HG02884 (cell line): Measurements from ENCODE around the gene ZNF750.

Source experiments
- ATAC-seq: cut with Tn5 transposase; IDR thresholded peaks from one replicate; pipeline ENCODE4 v1.9.1; 2021; ENCODE audit warnings: mild to moderate bottlenecking, moderate library complexity; ENCODE audit not compliant: unreplicated experiment

Gene ZNF750

GRCh38 chr17:82839617-82840292 is at the start of gene ZNF750:
TSS of gene ZNF750 (minus strand) at chr17:82840022. CDS start at chr17:82832454, 7,568 bp downstream.
- ATAC-seq, result no peak

DNA sequence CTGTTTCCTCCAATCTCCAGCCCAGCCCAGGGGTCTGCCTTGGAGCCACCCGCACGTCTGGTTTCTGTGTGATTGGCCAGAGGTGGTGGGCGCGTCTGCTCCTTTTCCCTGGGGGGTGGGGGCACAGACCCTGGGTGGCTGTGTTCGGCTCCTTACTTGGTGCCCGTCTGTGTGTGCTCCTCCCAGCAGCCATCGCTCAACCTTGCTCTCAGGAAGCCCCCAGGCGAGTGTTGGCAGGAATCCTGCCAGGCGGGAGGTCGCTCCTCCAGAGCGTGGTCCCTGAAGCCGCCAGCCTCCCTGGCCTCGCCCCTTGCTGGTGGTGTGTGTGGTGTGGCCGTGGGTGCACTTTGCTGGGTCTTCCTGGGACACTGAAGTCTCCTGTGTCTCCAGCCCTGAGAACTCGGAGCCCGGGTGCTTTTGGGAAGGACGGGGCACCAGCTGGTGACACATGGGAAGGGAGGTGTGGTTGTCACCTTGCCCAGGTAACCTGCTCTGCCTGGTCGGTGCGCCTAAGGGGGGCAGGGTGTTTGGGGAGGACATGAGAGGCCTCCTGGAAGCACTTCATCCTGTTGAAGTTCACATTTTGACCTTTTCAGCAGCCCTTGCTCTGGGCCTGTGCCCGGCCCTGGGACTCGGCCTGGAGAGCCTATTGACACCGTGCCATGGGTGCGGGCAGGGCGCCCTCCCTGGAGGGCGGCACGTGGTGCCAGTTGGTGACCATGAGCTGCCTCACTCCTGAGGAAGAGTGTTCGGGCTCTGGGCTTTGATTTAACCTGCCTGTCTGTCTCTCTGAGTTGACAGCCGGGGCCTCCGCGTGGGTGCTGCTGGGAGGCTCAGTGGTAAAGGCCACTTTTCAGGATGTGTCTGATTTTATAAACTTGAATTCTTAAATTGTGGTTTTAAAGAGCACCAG is 49.0 kb upstream of the ZNF750 start:
- ATAC-seq, result no peak

- ATAC-seq, result no peak
Observed at GRCh38 chr17:82887255-82888164, 47.7 kb upstream of the ZNF750 start.

- no peak for ATAC-seq
Observed at GRCh38 chr17:82884970-82885353, 45.1 kb upstream of the ZNF750 start.

- ATAC-seq, result no peak
Observed at GRCh38 chr17:82884341-82884969, 44.6 kb upstream of the ZNF750 start.

DNA sequence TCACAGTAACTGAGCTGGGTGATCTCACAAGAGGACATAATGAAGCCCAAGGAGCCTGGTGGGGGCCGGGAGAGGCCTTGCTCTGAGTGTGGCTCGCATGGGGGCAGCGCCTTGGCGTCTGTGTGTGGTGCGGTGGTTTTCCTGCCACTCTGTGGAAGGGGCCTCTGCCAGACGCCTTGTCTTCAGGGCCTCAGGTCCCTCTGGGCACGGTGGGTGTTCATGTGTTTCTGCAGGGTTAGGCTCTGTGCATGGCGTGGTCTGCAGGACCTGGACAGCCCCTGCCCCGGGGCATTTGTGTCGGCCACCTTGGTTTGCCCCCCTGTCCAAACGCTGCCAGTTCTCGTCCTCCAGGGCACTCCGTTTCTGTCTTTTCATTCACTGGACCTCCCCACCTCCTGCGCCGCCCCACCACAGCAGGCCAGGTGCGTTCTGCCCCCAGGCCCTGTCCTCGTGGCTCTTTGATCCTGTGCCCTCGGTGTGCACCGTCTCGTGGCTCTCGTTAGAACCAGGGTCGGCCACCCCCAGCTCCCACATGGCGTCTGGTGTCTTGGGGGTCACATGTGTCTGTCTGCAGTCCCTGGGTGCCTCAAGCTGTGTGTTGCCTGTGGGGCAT is 43.7 kb upstream of the ZNF750 start:
- no peak for ATAC-seq

- ATAC-seq, result no peak
Observed at GRCh38 chr17:82882715-82883418, 43.0 kb upstream of the ZNF750 start.

DNA sequence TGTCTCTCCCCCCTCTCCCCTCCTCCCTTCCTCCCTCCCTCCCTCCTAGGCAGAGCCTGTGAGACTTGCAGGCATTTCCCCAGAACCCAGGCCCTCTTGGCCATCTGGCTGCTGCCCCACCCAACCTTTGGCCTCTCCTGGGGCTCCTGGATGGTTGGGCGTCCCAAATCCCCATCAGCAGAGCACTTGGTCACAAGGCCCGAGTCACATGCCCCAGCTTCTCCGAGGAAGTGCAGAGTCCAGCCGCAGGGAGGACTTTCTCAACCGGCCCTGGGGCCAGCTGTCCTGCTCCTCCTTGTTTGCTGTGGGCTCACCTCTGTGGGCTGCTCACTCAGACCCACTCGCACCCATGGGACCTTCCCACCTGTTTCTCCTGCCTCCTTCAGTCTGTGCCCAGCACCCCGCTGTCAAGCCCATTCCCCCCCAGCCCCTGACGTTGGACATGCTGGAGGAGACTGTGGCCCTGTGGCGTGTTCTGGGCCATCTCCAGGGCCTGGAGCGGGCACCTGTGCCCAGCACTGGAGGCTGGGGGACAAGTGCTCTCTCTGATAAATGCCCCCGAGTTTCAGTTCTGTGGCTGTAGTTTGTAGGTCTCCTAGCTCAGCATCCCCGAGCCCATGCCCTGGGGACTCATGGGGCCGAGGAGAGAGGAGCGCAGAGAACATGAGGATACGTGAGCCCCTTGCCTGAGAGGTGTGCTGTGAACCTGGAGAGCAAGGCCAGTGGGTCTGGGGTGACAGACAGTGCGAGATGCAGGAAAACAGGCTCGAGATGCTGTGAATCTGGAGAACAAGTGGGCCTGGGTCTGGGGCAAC is 42.3 kb upstream of the ZNF750 start:
- no peak for ATAC-seq

GRCh38 chr17:82881324-82881823 is 41.6 kb upstream of the ZNF750 start:
- ATAC-seq, result no peak

- ATAC-seq, result no peak
Observed at GRCh38 chr17:82880620-82881323, 41.0 kb upstream of the ZNF750 start.

DNA sequence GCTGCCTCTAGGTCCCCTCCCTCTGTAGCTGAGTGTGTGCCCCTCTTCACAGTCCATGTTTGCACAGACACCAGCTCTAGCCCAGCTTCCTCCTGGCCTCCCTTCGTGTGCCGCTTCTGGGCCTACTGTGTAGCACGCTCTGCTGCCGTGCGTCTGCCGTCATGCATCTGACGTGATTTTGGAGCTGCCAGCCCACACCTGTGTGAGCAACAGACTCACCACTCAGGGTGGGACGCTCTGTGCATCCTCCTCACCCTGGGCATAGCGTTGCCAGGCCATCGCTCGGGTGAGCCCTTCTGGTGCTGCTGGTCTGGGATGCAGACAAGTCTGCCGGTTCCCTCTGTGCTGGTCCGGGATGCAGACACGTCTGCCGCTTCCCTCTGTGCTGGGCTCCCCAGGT is 39.4 kb upstream of the ZNF750 start:
- no peak for ATAC-seq

- no peak for ATAC-seq
Observed at GRCh38 chr17:82878527-82878926, 38.7 kb upstream of the ZNF750 start.

- no peak for ATAC-seq
Observed at GRCh38 chr17:82876602-82877379, 37.0 kb upstream of the ZNF750 start.

DNA sequence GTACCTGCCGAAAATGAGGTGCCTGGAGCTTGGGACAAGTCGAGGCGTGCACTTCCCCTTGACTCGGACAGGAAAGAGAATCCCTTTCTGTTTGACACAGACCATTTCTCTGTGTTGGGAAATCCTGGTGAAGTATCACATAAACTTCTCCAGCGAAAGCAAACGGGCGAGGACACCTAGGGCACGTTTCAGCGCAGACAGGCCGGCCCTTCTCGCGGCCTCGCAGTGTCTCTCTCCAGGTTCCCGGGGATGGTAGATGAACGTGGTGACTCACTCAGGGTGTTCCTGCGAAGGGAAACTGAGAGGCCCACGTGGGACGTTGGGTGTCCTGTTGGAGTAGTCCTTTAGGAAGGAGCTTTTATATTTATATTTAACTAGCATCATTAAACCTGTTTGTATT is 36.3 kb upstream of the ZNF750 start:
- ATAC-seq, result no peak

- no peak for ATAC-seq
Observed at GRCh38 chr17:82875407-82875856, 35.6 kb upstream of the ZNF750 start.

- ATAC-seq, result no peak
Observed at GRCh38 chr17:82874011-82874835, 34.4 kb upstream of the ZNF750 start.
